Measurements from ENCODE around the gene ZNF528.

The ZNF528 gene

DNA sequence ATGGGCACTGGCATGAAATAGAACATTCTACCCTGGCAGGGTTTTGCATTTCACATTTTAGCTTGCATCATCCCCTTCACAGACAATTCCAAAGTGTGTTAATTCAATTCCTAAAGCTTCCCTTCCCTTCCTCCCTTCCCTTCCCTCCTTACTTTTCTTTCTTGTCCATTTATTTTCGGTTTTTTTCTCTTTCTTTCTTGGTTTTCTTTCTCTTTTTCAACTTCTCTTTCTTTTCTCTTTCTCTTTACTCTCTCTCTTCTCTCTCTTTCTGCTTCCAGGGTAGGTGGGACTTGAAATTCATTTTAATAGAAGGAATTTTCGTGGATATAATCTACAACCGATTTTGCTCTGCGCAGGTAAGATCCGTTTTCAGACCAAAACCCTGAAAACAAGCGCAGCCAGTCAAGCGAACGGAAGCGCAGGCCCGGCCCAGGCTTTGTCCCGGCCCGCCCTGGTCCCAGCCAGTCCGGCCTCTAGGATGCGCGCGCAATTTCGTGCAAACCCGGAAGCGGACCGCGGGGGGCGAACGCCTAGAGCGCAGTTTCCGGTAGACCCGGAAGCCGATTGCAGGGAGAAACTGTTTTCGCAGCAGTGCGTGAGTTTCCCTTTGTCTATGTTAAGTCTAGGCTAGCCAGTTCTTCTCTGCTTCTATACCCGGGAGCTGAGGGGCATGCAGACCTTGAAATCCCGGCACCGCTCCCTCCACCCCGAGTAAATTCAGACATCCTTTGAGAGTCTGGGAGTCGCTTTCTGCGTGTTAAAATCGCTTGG is at the start of gene ZNF528:
Gene ZNF528 (plus strand): TSS at position 540 of the 771 bp plus-strand sequence. CDS start 4,165 bp downstream, outside the sequence.
- H3K4me3 ChIP-seq (ENCODE audit: low read depth, low read length) = peak within 1 kb of the TSS; percentile 44

DNA sequence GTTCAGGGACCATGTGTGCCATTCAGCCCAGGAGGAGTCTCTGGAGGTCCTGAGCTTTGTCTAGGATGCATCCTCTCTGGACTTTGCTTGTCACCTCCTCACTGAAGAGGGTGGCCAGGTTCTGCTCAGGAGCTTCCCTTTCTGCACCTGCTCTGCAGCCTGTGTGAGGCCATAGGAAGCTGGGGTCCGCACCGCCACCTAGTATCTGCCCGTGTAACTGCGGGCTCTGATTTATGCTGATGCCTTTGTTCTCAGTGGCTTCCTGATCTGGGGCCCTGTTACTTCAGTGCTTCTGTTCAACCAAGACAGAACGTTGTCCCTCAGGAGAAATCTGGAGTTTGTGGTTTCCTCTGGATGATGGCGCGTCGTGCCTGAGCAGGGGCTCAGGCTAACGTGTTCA is 46.1 kb upstream of the ZNF528 start:
- no peak overlapping the region for H3K4me3 ChIP-seq (ENCODE audit: low read depth, low read length)

DNA sequence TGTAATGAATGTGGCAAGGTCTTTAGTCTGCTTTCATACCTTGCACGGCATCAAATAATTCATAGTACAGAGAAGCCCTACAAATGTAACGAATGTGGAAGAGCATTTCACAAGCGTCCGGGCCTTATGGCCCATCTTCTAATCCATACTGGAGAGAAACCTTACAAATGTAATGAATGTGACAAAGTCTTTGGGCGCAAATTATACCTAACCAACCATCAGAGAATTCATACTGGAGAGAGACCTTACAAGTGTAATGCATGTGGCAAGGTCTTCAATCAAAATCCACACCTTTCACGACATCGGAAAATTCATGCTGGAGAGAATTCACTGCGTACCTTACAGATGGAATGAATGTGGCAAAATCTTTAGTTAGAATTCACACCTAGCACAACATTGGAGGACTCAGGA is 31.2 kb upstream of the ZNF528 start:
- no peak overlapping the region for H3K4me3 ChIP-seq (ENCODE audit: low read depth, low read length)

DNA sequence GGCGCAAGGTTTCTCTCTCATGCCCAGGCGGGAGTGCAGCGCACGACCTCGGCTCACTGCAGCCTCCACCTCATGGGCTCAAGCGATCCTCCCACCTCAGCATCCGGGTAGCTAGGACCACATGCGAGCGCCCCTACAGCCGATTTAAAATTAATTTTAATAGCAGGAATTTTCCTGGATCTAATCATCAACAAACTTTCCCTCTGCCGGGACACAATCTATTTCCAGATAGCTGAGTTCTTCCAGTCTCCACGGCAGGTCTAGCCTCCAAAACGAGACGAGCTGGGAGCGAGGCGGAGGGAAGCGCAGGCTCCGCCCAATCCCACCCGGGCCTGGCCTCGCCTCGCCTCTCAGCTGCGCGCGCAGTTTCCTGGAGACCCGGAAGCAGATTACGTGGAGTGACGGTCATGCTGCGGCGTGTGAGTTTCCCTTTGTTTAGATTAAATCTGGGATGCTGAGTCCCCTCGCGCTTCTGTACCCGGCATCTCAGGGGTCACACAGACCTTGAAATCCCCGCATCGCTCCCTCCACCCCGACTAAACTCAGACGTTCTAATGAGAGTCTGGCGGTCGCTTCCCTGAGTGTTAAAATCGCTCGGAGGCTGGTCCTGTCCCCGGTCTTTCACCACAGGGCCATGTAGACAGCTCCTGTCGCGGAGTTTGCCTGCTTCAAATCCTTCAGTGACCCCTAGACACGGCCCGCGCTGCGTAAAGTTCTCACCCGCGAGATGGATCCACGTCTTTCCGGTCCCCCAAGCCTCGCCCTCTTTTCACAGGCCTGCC is 27.9 kb upstream of the ZNF528 start, which contains the start of gene ZNF880:
Gene ZNF880 (plus strand): TSS at position 365 of the 782 bp plus-strand sequence. CDS start 43 bp downstream, at position 408.
- peak within 1 kb of the TSS; percentile 70 for H3K4me3 ChIP-seq (ENCODE audit: low read depth, low read length)

DNA sequence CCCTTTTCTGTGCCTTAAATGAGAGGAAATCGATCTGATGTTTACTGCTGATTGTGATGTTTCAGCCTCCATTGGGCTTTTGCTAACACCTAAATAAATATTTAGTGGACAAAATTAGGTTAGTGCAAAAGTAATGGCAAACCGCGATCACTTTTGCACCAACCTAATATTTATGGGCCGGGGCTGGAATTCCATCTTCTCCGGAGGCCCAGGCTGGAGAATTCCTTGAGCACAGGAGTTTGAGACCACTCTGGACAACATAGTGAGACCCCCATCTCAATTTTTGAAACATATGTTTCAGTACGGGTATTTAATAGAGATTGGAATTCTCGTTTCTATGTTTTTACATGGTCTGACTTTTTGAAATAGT is 27.3 kb upstream of the ZNF528 start:
- H3K4me3 ChIP-seq (ENCODE audit: low read depth, low read length) = peak overlapping the region; percentile 70

DNA sequence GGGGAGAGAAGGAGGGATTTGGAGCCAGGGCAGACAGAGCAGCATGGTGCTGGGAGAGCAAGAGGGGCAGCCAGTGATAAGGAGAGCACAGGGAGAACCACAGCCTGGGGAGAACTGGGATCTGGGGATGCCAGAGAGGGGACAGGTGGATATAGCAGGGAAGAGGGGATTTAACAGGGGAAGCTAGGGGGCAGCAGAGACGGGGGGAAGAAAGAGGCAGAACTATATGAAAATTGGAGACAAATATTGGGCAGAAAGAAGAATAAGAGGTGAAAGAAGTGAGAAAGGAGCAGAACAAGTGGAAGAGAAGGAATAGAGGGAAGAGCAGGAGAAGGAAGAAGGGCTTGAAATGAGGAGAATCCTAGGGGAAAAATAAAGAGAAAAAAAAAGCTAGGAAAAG is 6.5 kb upstream of the ZNF528 start:
- no peak overlapping the region for H3K4me3 ChIP-seq (ENCODE audit: low read depth, low read length)

DNA sequence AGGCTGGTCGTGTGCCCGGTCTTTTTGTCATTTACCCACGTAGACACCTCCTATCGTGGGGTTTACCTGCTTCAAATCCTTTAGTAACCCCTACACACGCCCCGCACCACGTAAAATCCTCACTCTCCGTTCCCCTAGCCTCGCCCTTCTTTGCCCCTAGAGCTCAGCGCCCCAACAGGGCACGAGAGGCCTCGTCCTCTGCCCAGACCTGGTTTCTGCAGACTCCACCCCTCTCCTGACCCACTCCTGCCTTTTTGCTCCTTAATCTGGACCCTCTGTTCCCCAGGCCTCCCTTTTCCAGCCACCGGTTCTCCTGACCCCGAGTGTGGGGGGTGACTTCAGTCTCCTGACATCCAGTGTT is 412 bp downstream of the ZNF528 start:
- peak overlapping the region; percentile 44 for H3K4me3 ChIP-seq (ENCODE audit: low read depth, low read length)

DNA sequence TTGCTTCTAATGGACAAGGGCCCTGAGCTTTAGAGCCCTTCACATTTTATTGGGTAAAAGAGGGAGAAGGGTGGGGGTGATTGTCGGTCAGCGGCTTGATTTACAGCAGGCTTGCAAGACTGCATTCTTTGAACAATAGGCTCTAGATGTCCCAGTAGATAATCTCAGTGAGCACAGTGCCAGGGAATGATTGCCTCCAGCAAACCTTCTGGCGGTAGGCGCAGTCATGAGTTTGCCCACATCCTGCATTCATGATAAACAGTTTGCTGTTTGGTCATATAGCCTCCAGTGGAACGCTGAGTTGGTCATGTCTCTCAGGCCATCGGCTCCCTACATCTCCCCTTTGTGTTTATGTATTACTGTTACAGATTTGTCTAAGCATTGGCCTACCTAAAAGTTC is 12.6 kb downstream of the ZNF528 start:
- H3K4me3 ChIP-seq (ENCODE audit: low read depth, low read length) = no peak overlapping the region

DNA sequence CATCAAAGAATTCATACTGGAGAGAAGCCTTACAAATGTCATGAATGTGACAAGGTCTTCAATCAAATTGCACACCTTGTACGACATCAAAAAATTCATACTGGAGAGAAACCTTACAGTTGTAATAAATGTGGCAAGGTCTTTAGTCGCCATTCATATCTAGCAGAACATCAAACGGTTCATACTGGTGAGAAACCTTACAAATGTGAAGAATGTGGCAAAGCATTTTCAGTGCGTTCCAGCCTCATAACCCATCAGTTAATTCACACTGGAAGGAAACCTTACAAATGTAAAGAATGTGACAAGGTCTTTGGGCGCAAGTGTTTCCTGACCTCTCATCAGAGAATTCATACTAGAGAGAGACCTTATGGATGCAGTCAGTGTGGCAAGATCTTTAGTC is 18.1 kb downstream of the ZNF528 start:
- H3K4me3 ChIP-seq (ENCODE audit: low read depth, low read length) = no peak overlapping the region

DNA sequence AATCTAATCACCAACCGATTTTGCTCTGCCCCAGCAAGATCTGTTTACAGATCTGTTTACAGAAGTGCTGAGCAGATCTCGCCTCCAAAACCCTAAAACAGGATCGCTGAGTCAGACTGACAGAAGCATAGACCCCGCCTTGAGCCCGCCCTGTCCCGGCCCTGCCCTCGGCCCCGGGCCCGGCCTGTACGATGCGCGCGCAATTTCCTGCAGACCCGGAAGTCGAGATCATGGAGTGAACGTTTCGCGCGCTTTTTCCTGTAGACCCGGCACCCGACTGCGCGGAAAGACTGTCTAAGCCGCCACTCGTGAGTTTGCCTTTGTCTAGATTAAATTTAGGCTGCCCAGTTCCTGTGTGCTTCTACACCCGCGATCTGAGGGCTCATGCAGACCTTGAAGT is 31.3 kb downstream of the ZNF528 start, which contains the start of gene ZNF534:
Gene ZNF534 (plus strand): TSS at position 212 of the 400 bp plus-strand sequence. CDS start 2,327 bp downstream, outside the sequence.
- no peak within 1 kb of the TSS for H3K4me3 ChIP-seq (ENCODE audit: low read depth, low read length)

DNA sequence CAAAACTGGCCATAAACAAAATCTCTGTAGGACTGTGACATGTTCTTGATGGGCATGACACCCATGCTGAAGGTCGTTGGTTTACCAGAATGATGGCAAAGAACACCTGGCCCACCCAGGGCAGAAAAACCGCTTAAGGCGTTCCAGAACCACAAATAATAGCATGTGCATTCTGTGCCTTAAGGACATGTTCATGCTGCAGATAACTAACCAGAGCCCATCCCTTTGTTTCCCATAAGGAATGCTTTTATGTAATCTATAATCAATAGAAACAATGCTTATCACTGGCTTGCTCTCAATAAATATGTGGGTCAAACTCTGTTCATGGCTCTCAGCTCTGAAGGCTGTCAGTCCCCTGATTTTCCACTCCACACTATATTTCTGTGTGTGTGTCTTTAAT is 44.5 kb downstream of the ZNF528 start:
- H3K4me3 ChIP-seq (ENCODE audit: low read depth, low read length) = no peak overlapping the region

DNA sequence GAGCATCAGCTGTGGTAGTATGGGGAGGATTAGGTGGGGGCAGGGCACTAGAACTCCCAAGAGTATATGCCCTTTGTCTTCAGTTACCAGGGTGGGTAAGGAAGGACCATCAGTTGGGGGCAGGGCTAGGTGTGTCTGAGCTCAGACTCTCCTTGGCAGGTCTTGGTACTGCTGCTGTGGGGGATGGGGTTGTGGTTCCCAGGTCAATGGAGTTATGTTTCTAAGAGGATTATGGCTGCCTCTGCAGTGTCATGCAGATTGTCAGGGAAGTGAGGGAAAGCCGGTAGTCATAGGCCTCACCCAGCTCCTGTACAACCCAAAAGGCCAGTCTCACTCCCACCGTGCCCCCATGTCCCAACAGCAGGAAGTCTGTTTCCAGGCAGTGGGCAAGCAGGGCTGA is 46.9 kb downstream of the ZNF528 start:
- no peak overlapping the region for H3K4me3 ChIP-seq (ENCODE audit: low read depth, low read length)

DNA sequence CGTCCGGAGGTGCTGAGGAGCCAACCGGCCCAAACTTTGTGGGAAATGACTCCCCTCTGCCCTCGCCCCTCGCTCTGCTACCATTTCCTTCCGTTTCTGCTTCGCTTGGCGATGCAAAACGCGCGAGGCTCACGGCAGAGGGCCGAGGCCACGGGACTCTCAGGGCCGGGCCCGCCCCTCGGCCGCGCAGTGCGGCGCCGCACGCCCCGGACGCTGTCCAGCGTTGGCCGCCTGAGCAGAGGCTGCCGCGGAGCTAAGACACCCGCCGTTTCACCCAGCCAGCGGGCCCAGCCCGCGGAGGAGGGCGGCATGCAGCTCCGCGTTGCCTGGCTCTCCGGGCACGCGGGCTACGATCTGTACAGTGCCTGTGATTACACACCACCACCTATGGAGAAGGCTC is 53.6 kb downstream of the ZNF528 start:
- H3K4me3 ChIP-seq (ENCODE audit: low read depth, low read length) = no peak overlapping the region

DNA sequence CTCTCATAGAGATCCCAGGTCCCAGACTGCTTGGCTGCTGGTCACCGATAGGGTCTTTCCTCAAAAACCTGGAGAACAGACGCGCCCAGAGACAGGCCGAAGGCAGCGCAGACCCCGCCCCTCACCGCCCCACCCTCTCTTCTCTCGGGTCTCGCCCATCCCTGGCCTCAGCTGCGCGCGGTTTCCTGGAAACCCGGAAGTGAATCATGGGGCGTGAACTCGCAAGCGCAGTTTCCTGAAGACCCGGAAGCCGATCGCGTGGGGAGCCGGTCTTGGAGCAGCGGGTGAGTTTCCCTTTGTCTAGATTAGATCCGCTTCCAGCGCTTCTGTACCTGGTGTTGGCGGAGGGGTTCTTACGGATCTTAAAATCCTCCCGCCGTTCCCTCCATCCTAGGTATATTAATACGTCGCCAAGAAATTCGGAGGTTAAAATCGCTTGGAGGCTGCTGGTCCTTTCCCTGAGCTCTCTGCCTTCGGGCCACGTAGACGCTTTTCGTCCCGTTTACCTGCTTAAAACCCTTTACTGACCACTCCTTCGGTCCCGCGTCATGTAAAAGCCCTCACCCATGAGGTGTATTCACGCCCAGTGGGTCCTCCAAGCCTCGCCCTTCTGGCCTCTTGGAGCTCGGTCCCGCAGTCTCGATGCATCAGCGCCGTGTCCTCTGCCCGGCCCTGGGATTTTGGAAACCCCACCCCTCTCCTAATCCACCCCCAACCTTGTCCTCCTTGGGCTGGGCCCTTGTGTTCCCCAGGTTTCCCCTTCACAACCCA is 55.9 kb downstream of the ZNF528 start, which contains the start of gene ZNF578:
Gene ZNF578 (plus strand): TSS at position 230 of the 771 bp plus-strand sequence. CDS start 48,293 bp downstream, outside the sequence.
- H3K4me3 ChIP-seq (ENCODE audit: low read depth, low read length) = peak within 1 kb of the TSS; percentile 84

DNA sequence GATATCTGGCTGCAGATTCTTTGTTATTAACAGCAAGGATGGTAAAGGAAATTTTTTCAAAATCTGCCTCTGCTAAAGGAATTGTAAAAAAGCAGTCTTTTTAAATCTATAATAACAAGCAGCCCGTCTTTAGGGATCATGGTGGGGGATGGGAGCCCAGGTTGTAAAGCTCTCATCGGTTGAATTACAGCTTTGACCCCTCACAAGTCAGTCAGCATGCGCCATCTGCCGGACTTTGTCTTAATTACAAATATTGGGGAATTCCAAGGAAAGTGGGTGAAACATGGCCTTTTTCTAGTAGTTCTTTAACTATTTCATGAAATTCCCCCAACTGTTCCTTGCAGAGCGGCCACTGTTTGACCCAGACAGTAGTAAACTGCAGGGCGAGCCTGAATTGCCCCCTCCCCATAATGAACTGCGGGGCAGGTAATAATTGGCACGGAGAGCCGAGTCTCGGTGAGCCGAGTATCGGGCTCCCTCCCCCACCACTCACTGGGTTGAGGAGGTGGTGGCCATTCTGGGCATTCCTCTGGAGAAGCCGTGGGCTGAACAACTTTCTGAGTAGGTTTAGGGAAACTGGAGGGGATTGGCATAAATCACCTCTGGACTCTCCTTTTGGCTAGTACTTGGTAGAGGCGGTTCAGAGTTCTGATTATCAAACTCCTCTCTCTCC is 67.3 kb downstream of the ZNF528 start:
- no peak overlapping the region for H3K4me3 ChIP-seq (ENCODE audit: low read depth, low read length)

Measured in iPS-11a (cell line).